NCI-H2196 treated with DMSO at 0.1 percent for 48 hours (cell line): ENCODE results near the gene CEPT1.
"Not testable (repeated sequence)": the region's sequence is repeated elsewhere in the genome, so short reads cannot be mapped to it uniquely, and the experiment has no call there.

Experiments used
- DNase-seq: peaks from one replicate; lab custom pipeline; 2025; ENCODE audit not compliant: unreplicated experiment; lab: John Stamatoyannopoulos, UW

The CEPT1 gene

GRCh38 chr1:111139956-111140679, at the start of gene CEPT1, which contains the start of gene DRAM2:
Gene CEPT1 (plus strand): TSS chr1:111140223. CDS start chr1:111147715, 7,492 bp downstream.
Gene DRAM2 (minus strand): TSS chr1:111140093. CDS start chr1:111131554, 8,539 bp downstream.
- peak; percentile 79 for DNase-seq

GRCh38 chr1:111095421-111095820, 44.6 kb upstream of the CEPT1 start:
- not testable (repeated sequence) for DNase-seq

- no peak for DNase-seq
These were observed 42.5 kb upstream of the CEPT1 start for GRCh38 chr1:111097356-111098099.

GRCh38 chr1:111099289-111099688, 40.7 kb upstream of the CEPT1 start:
- peak; percentile 6 for DNase-seq

GRCh38 chr1:111101854-111102642, 38.0 kb upstream of the CEPT1 start:
- DNase-seq, result no peak

- DNase-seq, result no peak
These were observed 35.0 kb upstream of the CEPT1 start for GRCh38 chr1:111104981-111105380.

GRCh38 chr1:111110197-111110899, 29.7 kb upstream of the CEPT1 start:
- peak; percentile 48 for DNase-seq

- no peak for DNase-seq
These were observed 23.5 kb upstream of the CEPT1 start for GRCh38 chr1:111116496-111116895.

GRCh38 chr1:111126354-111126753, 13.7 kb upstream of the CEPT1 start:
- DNase-seq, result no peak

GRCh38 chr1:111127923-111128643, 11.9 kb upstream of the CEPT1 start:
- DNase-seq, result no peak

GRCh38 chr1:111129376-111129775, 10.6 kb upstream of the CEPT1 start:
- DNase-seq, result no peak

GRCh38 chr1:111131693-111132092, 8.3 kb upstream of the CEPT1 start:
- DNase-seq, result no peak

- DNase-seq, result no peak
These were observed 6.2 kb upstream of the CEPT1 start for GRCh38 chr1:111133866-111134265.

- peak; percentile 44 for DNase-seq
These were observed 583 bp upstream of the CEPT1 start for GRCh38 chr1:111139324-111139955.

- DNase-seq, result no peak
These were observed 601 bp downstream of the CEPT1 start for GRCh38 chr1:111140680-111140967.

- no peak for DNase-seq
These were observed 1.5 kb downstream of the CEPT1 start for GRCh38 chr1:111141245-111142220.

- DNase-seq, result no peak
These were observed 2.4 kb downstream of the CEPT1 start for GRCh38 chr1:111142356-111142975.

- no peak for DNase-seq
These were observed 5.5 kb downstream of the CEPT1 start for GRCh38 chr1:111145542-111145941.
